NT2/D1 (cell line): Measurements from ENCODE around the gene SEMA3C.

ENCODE experiments used
- SUZ12 ChIP-seq: IDR thresholded peaks from 2 replicates; pipeline ENCODE4 v1.6.1; 2011; ENCODE audit not compliant: insufficient read length, insufficient read depth; ENCODE audit errors: extremely low read depth
- YY1 ChIP-seq: IDR thresholded peaks from 2 replicates; pipeline ENCODE4 v1.6.1; 2011; ENCODE audit not compliant: insufficient read length, insufficient read depth
- ZNF274 ChIP-seq: IDR thresholded peaks from 2 replicates; pipeline ENCODE4 v1.6.1; 2011; ENCODE audit warnings: mild to moderate bottlenecking, low read depth, low read length

- TF ChIP-seq ZNF274 = no peak
- TF ChIP-seq YY1 = no peak
- TF ChIP-seq SUZ12 = no peak
Observed at GRCh38 chr7:80896906-80897598, 21.8 kb downstream of the SEMA3C start.
